Measurements from ENCODE around the gene ADCY9. TPM values are rescaled to one million over a fixed set of nuclear protein-coding genes. Genes with fewer than 3 reads are reported as not detected.

ADCY9 gene
- total and polyA plus RNA-seq, 2 experiments from 2014 or later = 7.1 to 28.4 TPM

DNA sequence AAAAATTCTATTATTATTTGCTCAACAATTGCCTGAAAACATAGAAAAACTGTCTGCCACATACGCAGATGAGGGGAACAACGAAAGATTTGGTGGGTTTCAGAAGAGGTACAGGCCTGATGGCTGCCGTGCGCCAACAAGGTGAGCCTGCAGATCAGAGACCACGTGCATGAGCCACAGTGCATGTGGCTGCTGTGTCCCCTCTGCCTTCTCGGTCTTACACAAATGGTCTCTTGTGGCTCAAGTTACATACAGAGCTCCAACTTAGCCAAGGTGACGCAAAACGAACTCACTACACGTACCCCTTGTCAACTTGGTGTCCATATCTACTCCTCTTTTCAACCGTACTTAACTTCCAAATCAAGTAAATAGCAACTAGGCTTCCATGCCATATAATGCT lies 82.3 kb downstream of the ADCY9 start:
- H3K9me3 ChIP-seq (ENCODE audit: low read depth) = no peaks in the 10 kb centered on the region
- H3K27me3 ChIP-seq = no peaks in the 10 kb centered on the region
- TF ChIP-seq, protein P1, sequence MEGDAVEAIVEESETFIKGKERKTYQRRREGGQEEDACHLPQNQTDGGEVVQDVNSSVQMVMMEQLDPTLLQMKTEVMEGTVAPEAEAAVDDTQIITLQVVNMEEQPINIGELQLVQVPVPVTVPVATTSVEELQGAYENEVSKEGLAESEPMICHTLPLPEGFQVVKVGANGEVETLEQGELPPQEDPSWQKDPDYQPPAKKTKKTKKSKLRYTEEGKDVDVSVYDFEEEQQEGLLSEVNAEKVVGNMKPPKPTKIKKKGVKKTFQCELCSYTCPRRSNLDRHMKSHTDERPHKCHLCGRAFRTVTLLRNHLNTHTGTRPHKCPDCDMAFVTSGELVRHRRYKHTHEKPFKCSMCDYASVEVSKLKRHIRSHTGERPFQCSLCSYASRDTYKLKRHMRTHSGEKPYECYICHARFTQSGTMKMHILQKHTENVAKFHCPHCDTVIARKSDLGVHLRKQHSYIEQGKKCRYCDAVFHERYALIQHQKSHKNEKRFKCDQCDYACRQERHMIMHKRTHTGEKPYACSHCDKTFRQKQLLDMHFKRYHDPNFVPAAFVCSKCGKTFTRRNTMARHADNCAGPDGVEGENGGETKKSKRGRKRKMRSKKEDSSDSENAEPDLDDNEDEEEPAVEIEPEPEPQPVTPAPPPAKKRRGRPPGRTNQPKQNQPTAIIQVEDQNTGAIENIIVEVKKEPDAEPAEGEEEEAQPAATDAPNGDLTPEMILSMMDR (IDR thresholded peaks at IDR 0.05; ENCODE audit: low read depth, low read length) = no peak
- no peak for DNase-seq (ENCODE audit: low read depth in 1 of 2, low spot score in 1 of 2)
- H3K4me1 ChIP-seq (ENCODE audit: low read depth) = no peaks in the 10 kb centered on the region
- no peaks in the 10 kb centered on the region for H3K36me3 ChIP-seq
- H3K27ac ChIP-seq = no peak overlapping the region
- no peak overlapping the region for H3K4me3 ChIP-seq

DNA sequence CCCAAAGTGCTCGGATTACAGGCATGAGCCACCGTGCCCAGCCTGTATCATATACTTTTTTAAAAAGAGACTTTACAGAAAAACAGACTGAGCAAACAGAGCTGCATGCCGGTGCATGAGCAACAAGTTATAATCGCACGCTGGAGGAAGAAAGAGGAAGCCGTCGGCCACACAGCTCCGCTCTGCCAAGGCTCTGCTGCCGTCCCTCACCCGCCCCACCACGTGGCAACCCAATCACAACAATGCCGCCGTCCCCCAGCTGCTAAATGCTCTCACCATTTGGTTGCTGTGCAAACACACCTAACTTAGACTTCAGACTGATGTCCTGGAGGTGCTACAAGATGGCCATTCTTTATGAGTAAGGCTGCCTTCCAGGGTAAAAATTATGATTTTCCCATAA lies 83.5 kb downstream of the ADCY9 start:
- Histone ChIP-seq H3K27ac (no peak overlapping the region), H3K9me3 (ENCODE audit: low read depth) (no peaks in the 10 kb centered on the region), H3K36me3 (no peaks in the 10 kb centered on the region), H3K4me1 (ENCODE audit: low read depth) (no peaks in the 10 kb centered on the region), H3K4me3 (no peak overlapping the region), H3K27me3 (no peaks in the 10 kb centered on the region)
- TF ChIP-seq, protein P1 (IDR thresholded peaks at IDR 0.05; ENCODE audit: low read depth, low read length) = no peak
- peak in 1 of 2 donors; percentile 16 for DNase-seq (ENCODE audit: low read depth in 1 of 2, low spot score in 1 of 2)

DNA sequence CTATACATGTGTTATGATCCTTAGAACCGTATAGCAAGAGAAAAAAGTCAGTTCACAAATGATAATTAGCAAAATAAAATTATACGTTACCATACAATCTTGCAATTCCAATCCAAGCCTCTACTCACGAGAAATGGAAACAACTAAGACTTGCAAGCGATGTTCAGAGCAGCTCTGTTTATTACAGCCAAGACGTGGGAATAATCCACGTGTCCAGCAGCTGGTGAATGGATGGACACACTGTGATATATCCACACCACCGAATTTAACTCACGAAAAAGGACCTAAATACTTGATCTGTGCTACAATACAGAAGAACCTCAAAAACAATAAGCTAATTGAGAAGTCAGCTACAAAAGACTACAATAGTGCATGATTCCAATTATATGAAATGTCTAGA lies 88.1 kb downstream of the ADCY9 start:
- no peaks in the 10 kb centered on the region for H3K27me3 ChIP-seq

DNA sequence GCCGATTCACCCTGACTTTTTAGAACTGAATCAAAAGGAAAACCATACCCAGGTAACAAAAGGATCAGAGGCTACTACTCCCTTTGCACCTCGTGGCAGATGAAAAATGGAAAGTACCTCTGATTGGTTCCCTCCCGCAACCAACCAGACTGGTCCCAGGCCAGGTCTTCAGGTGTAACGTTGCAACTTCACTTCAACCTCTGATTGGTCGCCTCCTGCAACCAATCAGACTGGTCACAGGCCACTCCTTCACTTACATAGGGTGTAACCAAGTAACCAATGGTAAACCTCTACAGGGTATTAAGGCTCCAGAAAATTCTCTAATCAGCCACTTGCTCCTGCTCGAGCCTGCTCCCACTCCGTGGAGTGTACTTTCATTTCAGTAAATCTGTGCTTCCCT lies 89.4 kb downstream of the ADCY9 start:
- Histone ChIP-seq H3K36me3 (no peaks in the 10 kb centered on the region), H3K4me1 (ENCODE audit: low read depth) (no peaks in the 10 kb centered on the region), H3K9me3 (ENCODE audit: low read depth) (no peaks in the 10 kb centered on the region), H3K27ac (no peak overlapping the region), H3K27me3 (no peaks in the 10 kb centered on the region), H3K4me3 (no peak overlapping the region)
- no peak for DNase-seq (ENCODE audit: low read depth in 1 of 2, low spot score in 1 of 2)
- TF ChIP-seq, protein P1 (IDR thresholded peaks at IDR 0.05; ENCODE audit: low read depth, low read length) = no peak

More for the DNA sequence above, 88.1 kb downstream of the ADCY9 start:
- Histone ChIP-seq H3K4me1 (ENCODE audit: low read depth) (no peaks in the 10 kb centered on the region), H3K27ac (no peak overlapping the region), H3K4me3 (no peak overlapping the region), H3K9me3 (ENCODE audit: low read depth) (no peaks in the 10 kb centered on the region), H3K36me3 (no peaks in the 10 kb centered on the region)
- TF ChIP-seq, protein P1 (IDR thresholded peaks at IDR 0.05; ENCODE audit: low read depth, low read length) = no peak
- DNase-seq (ENCODE audit: low read depth in 1 of 2, low spot score in 1 of 2) = no peak

DNA sequence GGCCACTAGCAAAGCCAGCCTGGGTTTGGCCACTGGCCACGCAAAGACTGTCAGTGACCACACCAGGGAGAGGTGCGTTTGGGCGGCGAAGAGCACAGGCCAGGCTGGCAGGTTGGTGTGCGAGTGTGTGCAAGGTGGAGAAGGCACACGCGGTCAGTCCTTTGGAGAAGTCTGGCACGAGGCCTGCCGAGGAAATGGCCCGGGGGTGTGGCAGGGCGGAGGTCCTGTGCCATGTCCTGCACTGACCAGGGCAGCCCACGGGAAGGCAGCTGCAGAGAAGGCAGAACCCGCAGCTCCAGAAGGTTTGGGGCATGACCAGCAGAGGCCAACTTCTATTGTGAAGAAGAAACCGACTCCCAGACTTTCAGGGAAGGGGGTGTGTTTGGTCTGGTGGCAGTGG lies 90.8 kb downstream of the ADCY9 start:
- TF ChIP-seq, protein P1 (IDR thresholded peaks at IDR 0.05; ENCODE audit: low read depth, low read length) = no peak
- H3K27ac ChIP-seq = no peak overlapping the region
- H3K4me1 ChIP-seq (ENCODE audit: low read depth) = no peaks in the 10 kb centered on the region
- H3K4me3 ChIP-seq = no peak overlapping the region
- no peaks in the 10 kb centered on the region for H3K36me3 ChIP-seq
- no peak for DNase-seq (ENCODE audit: low read depth in 1 of 2, low spot score in 1 of 2)
- H3K9me3 ChIP-seq (ENCODE audit: low read depth) = no peaks in the 10 kb centered on the region
- H3K27me3 ChIP-seq = no peaks in the 10 kb centered on the region

DNA sequence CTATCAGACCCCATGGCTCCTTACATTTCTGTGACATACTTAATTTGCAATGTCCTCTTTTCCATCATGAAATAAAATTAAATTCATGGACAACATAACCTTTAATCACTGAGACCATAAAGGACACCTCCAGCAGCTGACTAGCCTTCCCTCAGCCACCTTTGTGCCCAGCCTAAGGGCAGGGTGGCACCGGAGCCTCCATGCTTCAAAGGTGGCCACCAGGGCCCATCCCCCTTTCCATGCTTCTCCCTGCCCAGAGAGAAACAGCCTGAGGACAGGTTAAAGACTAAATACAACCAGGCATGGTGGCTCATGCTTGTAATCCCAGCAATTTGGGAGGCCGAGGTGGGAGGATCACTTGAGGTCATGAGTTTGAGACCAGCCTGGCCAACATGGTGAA lies 94.3 kb downstream of the ADCY9 start:
- Histone ChIP-seq H3K4me3 (no peak overlapping the region), H3K27me3 (no peaks in the 10 kb centered on the region), H3K4me1 (ENCODE audit: low read depth) (no peaks in the 10 kb centered on the region), H3K9me3 (ENCODE audit: low read depth) (no peaks in the 10 kb centered on the region), H3K36me3 (no peaks in the 10 kb centered on the region), H3K27ac (no peak overlapping the region)
- TF ChIP-seq, protein P1 (IDR thresholded peaks at IDR 0.05; ENCODE audit: low read depth, low read length) = no peak
- no peak for DNase-seq (ENCODE audit: low read depth in 1 of 2, low spot score in 1 of 2)
